HepG2 (cell line): ENCODE results near the gene ADARB2. TPM values are rescaled to one million over a fixed set of nuclear protein-coding genes. Genes with fewer than 3 reads are reported as not detected.

Experiments
- ATAC-seq: fragments of 200-7000 bp; cut with Tn5 transposase; 3 replicates; pipeline ENCODE4 v1.9.1; 2020; ENCODE audit warnings: mild to moderate bottlenecking, moderate library complexity
- BruUV-seq: library from RNA; stranded (reverse); fragments of 400-500 nt; replicated peaks from 2 replicates; lab custom pipeline; 2021; lab: Mats Ljungman, UMichigan
- CTCF ChIA-PET: fragments of 300-600 bp; formaldehyde crosslinking; extraction: SDS; loops from one replicate; lab custom pipeline; 2021; ENCODE audit warnings: low total read pairs, inconsistent platforms, low intra/inter-chr PET ratio; lab: Yijun Ruan, JAX
- POLR2A ChIA-PET: fragments of 350-600 bp; sonication (Branson Sonifier 250); formaldehyde crosslinking; loops from one replicate; lab custom pipeline; 2020; ENCODE audit warnings: antibody characterized with exemption, inconsistent platforms; lab: Yijun Ruan, JAX
- DNase-seq: peaks from one replicate; pipeline ENCODE4 v3.0.0-alpha.2; 2015; ENCODE audit warnings: low spot score
- FAIRE-seq: peaks from 3 replicates; lab custom pipeline; 2011; peaks lifted over from hg19 to GRCh38; lab: Jason Lieb, UNC
- H2AFZ ChIP-seq: one replicate; pipeline ENCODE4 v1.6.1; 2011; ENCODE audit warnings: low read length, inconsistent platforms
- H3K27ac ChIP-seq: fragments of 300-600 bp; 3 replicates; pipeline ENCODE4 v1.8.0; 2011; ENCODE audit warnings: mixed run types, mild to moderate bottlenecking, mixed read lengths, low read length, inconsistent platforms; ENCODE audit not compliant: insufficient read depth; ENCODE audit errors: extremely low read length
- H3K27me3 ChIP-seq, 2 experiments: fragments of 200-600 bp in 1 of 2; 2 replicates in 1 of 2; 3 replicates in 1 of 2; pipeline versions ENCODE4 v1.6.0 to v1.8.0; 2011; ENCODE audit warnings: low read length in 2 of 2, mild to moderate bottlenecking in 2 of 2, moderate library complexity in 2 of 2, inconsistent platforms in 1 of 2; ENCODE audit not compliant: insufficient read depth in 2 of 2, control insufficient read depth in 1 of 2
- H3K36me3 ChIP-seq, 2 experiments: fragments of 200-600 bp in 1 of 2; replicated peaks in 1 of 2; 2 replicates in 1 of 2; 3 replicates in 1 of 2; pipeline versions ENCODE4 v1.5.1 to v1.8.0; 2011; ENCODE audit warnings: low read length in 2 of 2, inconsistent platforms in 1 of 2; ENCODE audit not compliant: insufficient read depth in 2 of 2, control insufficient read depth in 1 of 2
- H3K4me1 ChIP-seq: 2 replicates; pipeline ENCODE4 v1.5.1; 2012; ENCODE audit warnings: low read length, inconsistent platforms; ENCODE audit not compliant: insufficient read depth
- H3K4me2 ChIP-seq: 2 replicates; pipeline ENCODE4 v1.6.0; 2011; ENCODE audit warnings: low read depth, low read length, inconsistent platforms
- H3K4me3 ChIP-seq, 3 experiments: fragments of 200-600 bp in 1 of 3; sonication (generic), shearing (Covaris generic) in 1 of 3; replicated peaks in 1 of 3; 2 replicates each; pipeline ENCODE4 v1.5.1; 2011 to 2016; ENCODE audit warnings: low read length in 3 of 3, inconsistent platforms in 2 of 3, low read depth in 2 of 3, mild to moderate bottlenecking in 2 of 3, control low read depth in 1 of 3, mixed read lengths in 1 of 3; ENCODE audit not compliant: insufficient read depth in 1 of 3
- H3K79me2 ChIP-seq: one replicate; pipeline ENCODE4 v1.6.1; 2011; ENCODE audit warnings: low read length, inconsistent platforms; ENCODE audit not compliant: insufficient read depth
- H3K9ac ChIP-seq: 2 replicates; pipeline ENCODE4 v1.6.0; 2011; ENCODE audit warnings: mild to moderate bottlenecking, low read depth, low read length, inconsistent platforms; ENCODE audit not compliant: insufficient read depth
- H3K9me3 ChIP-seq: 2 replicates; pipeline ENCODE4 v1.5.1; 2012; ENCODE audit warnings: mild to moderate bottlenecking, low read length
- H4K20me1 ChIP-seq: 2 replicates; pipeline ENCODE4 v1.6.0; 2011; ENCODE audit warnings: inconsistent platforms, mild to moderate bottlenecking, low read length, moderate library complexity; ENCODE audit not compliant: insufficient read depth
- EZH2 ChIP-seq: conservative IDR thresholded peaks from 2 replicates; pipeline ENCODE4 v1.6.1; 2012; ENCODE audit warnings: mild to moderate bottlenecking, low read depth, low read length, moderate library complexity
- HDAC6 ChIP-seq: fragments of 200-600 bp; sonication (generic); IDR thresholded peaks from 2 replicates; pipeline ENCODE4 v1.7.0; 2017; ENCODE audit warnings: mild to moderate bottlenecking, antibody characterized with exemption, low read length, low read depth
- HMG20B ChIP-seq: conservative IDR thresholded peaks from 2 replicates; pipeline ENCODE4 v1.6.1; 2016; ENCODE audit warnings: missing genetic modification reagents, missing compliant biosample characterization
- IKZF4 ChIP-seq: sonication (generic); formaldehyde crosslinking; IDR thresholded peaks from 2 replicates; pipeline ENCODE4 v1.5.1; 2020; ENCODE audit warnings: borderline replicate concordance, mild to moderate bottlenecking, low read depth, missing genetic modification reagents; ENCODE audit errors: not compliant biosample characterization
- KAT2B ChIP-seq: fragments of 150-350 bp; IDR thresholded peaks from 2 replicates; pipeline ENCODE4 v1.6.1; 2014; ENCODE audit warnings: low read depth, low read length, borderline replicate concordance
- KLF9 ChIP-seq: IDR thresholded peaks from 2 replicates; pipeline ENCODE4 v1.6.1; 2016; ENCODE audit warnings: low read depth
- MLLT10 ChIP-seq: sonication (generic); formaldehyde crosslinking; IDR thresholded peaks from 2 replicates; pipeline ENCODE4 v1.4.0; 2020; ENCODE audit warnings: missing genetic modification reagents
- RFXAP ChIP-seq: sonication (generic); formaldehyde crosslinking; IDR thresholded peaks from 2 replicates; pipeline ENCODE4 v1.4.0; 2020; ENCODE audit warnings: missing genetic modification reagents, borderline replicate concordance
- SIN3A ChIP-seq: IDR thresholded peaks from 2 replicates; pipeline ENCODE4 v1.6.1; 2011; ENCODE audit warnings: low read depth, mild to moderate bottlenecking, control low read depth, low read length, borderline replicate concordance
- ZBTB3 ChIP-seq: sonication (generic); formaldehyde crosslinking; IDR thresholded peaks from 2 replicates; pipeline ENCODE4 v1.4.0; 2020; ENCODE audit warnings: low read depth, mild to moderate bottlenecking, moderate library complexity, missing genetic modification reagents, borderline replicate concordance
- ZBTB49 ChIP-seq: sonication (generic); formaldehyde crosslinking; IDR thresholded peaks from 2 replicates; pipeline ENCODE4 v1.4.0; 2020; ENCODE audit warnings: missing genetic modification reagents, borderline replicate concordance
- whole genome bisulfite sequencing: methylation state at CpG from one replicate; pipeline ENCODE4 v1.1.6; 2017; ENCODE audit warnings: low lambda C conversion rate; 5-methylcytosine and 5-hydroxymethylcytosine counted together
- in situ Hi-C: cut with HindIII; loops from 2 replicates; pipeline ENCODE4 v1.10.0; 2017; ENCODE audit warnings: low pct_unique_long_range_greater_than_20kb; ENCODE audit not compliant: extremely low pct_ligation_motif_present
- intact Hi-C: fragments of 100-400 bp; cut with micrococcal nuclease; formaldehyde crosslinking; loops from one replicate; pipeline ENCODE4 v1.10.0; 2022; ENCODE audit not compliant: unreplicated experiment
- polyA plus RNA-seq, 8 experiments: library from polyadenylated mRNA; depleted of rRNA in 3 of 8; stranded (reverse) in 7 of 8; unstranded in 1 of 8; fragments of >200 nt; fragmentation: Illumina TruSeq in 4 of 8; extraction: Trizol in 4 of 8; gene quantifications; 2 replicates each; pipeline versions ENCODE4 v1.2.1 to v1.2.3, GENCODE V29; 2011 to 2016; ENCODE audit warnings: low read depth in 4 of 8, missing spikeins in 1 of 8, mixed read lengths in 1 of 8; ENCODE audit not compliant: insufficient read depth in 1 of 8
- total RNA-seq, 5 experiments: library from RNA; depleted of rRNA; stranded (reverse); fragments of >200 nt; fragmentation: Illumina TruSeq; extraction: Trizol; gene quantifications; 2 replicates each; pipeline ENCODE4 v1.2.3, GENCODE V29; 2016; ENCODE audit warnings: low read depth in 1 of 5
- TF ChIP-seq, protein P1 (sequence below), 2 experiments: fragments of 450-650 bp in 1 of 2; sonication (generic) in 1 of 2; formaldehyde crosslinking; IDR thresholded peaks; 2 replicates each; pipeline versions ENCODE4 v1.5.0 to v1.8.0; 2020 to 2022; ENCODE audit warnings: mild to moderate bottlenecking in 1 of 2, missing genetic modification reagents in 1 of 2

The ADARB2 gene
- total and polyA plus RNA-seq, 2 of the 13 experiments (the other 11 are each of a cell fraction or from before 2014, with no cell fraction given): not detected

GRCh38 chr10:1603181-1603580 lies 134.1 kb downstream of the ADARB2 start:
- 21% methylated on average over 6 of the region's 15 CpGs for WGBS
- no peak for DNase-seq
- H3K9ac ChIP-seq: no peak overlapping the region

More at GRCh38 chr10:1603181-1603580, 134.1 kb downstream of the ADARB2 start:
- no peak for FAIRE-seq
- Histone ChIP-seq H3K79me2 (no peaks in the 10 kb centered on the region), H3K27ac (no peak overlapping the region), H3K4me3 (no peak overlapping the region), H3K9me3 (no peaks in the 10 kb centered on the region), H3K27me3 (peaks cover 2 to 48% of the 10 kb centered on the region in 2 experiments; a peak in 3 of 5 replicates), H3K4me2 (no peak overlapping the region), H4K20me1 (no peaks in the 10 kb centered on the region), H2AFZ (no peak overlapping the region), H3K4me1 (no peaks in the 10 kb centered on the region), H3K36me3 (no peaks in the 10 kb centered on the region)
- ChIA-PET POLR2A (no interaction called here), CTCF (no interaction called here)
- TF ChIP-seq MLLT10: no peak
- TF ChIP-seq IKZF4 (CRISPR knock-in tag): no peak
- TF ChIP-seq, protein P1, sequence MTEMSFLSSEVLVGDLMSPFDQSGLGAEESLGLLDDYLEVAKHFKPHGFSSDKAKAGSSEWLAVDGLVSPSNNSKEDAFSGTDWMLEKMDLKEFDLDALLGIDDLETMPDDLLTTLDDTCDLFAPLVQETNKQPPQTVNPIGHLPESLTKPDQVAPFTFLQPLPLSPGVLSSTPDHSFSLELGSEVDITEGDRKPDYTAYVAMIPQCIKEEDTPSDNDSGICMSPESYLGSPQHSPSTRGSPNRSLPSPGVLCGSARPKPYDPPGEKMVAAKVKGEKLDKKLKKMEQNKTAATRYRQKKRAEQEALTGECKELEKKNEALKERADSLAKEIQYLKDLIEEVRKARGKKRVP (CRISPR knock-in tag; IDR thresholded peaks at IDR 0.05): no peak
- no peak for TF ChIP-seq ZBTB49 (CRISPR knock-in tag)
- TF ChIP-seq HDAC6: no peak
- TF ChIP-seq ZBTB3: no peak
- TF ChIP-seq KAT2B: no peak
- TF ChIP-seq KLF9 (CRISPR knock-in tag): no peak
- TF ChIP-seq HMG20B (CRISPR knock-in tag): no peak
- TF ChIP-seq EZH2: no peak
- TF ChIP-seq RFXAP (CRISPR knock-in tag): no peak
- no peak for TF ChIP-seq SIN3A
- intact Hi-C loops (no loop called here), in situ Hi-C loops (no loop called here)
- no peak for ATAC-seq
- no TSS peak for BruUV-seq
